Measurements from ENCODE around the gene TEX14. TPM values are rescaled to one million over a fixed set of nuclear protein-coding genes. Genes with fewer than 3 reads are reported as not detected.

Gene TEX14
- total and polyA plus RNA-seq, 7 donors: 0.05 to 3.5 (median 0.11) TPM; not detected in 1

DNA sequence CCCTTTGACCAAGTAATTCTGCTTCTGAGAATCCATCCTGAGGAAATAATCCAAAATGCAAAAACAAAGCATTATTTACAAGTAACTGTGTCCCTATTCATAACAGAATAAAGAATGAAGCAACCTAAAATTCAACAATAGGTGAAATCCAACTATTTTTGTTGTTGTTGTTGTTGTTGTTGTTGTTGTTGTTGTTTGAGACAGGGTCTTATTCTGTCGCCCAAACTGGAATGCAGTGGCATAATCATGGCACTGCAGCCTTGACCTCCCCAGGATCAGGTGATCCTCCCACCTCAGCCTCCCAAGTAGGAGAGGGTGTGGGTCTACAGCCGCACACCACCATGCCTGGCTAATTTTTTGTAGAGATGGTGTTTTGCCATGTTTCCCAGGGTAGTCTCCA is 101.5 kb downstream of the TEX14 start:
- Histone ChIP-seq H3K4me3 (no peak overlapping the region), H3K27me3 (ENCODE audit: insufficient read depth in 3 of 3, low read length in 2 of 3) (no peaks in the 10 kb centered on the region), H3K36me3 (ENCODE audit: insufficient read depth in 1 of 2, low read depth in 1 of 2) (no peaks in the 10 kb centered on the region), H3K4me1 (no peaks in the 10 kb centered on the region), H3K9me3 (no peaks in the 10 kb centered on the region), H3K27ac (no peak overlapping the region)
- TF ChIP-seq, protein P1, sequence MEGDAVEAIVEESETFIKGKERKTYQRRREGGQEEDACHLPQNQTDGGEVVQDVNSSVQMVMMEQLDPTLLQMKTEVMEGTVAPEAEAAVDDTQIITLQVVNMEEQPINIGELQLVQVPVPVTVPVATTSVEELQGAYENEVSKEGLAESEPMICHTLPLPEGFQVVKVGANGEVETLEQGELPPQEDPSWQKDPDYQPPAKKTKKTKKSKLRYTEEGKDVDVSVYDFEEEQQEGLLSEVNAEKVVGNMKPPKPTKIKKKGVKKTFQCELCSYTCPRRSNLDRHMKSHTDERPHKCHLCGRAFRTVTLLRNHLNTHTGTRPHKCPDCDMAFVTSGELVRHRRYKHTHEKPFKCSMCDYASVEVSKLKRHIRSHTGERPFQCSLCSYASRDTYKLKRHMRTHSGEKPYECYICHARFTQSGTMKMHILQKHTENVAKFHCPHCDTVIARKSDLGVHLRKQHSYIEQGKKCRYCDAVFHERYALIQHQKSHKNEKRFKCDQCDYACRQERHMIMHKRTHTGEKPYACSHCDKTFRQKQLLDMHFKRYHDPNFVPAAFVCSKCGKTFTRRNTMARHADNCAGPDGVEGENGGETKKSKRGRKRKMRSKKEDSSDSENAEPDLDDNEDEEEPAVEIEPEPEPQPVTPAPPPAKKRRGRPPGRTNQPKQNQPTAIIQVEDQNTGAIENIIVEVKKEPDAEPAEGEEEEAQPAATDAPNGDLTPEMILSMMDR (IDR thresholded peaks at IDR 0.05): no peak
- no peak for DNase-seq
- no peak for ATAC-seq
- 73 to 79% (median 77%) methylated on average over 2 of the region's 2 CpGs for WGBS, 3 donors
- intact Hi-C loops (cut with DNase I): no loop called here

DNA sequence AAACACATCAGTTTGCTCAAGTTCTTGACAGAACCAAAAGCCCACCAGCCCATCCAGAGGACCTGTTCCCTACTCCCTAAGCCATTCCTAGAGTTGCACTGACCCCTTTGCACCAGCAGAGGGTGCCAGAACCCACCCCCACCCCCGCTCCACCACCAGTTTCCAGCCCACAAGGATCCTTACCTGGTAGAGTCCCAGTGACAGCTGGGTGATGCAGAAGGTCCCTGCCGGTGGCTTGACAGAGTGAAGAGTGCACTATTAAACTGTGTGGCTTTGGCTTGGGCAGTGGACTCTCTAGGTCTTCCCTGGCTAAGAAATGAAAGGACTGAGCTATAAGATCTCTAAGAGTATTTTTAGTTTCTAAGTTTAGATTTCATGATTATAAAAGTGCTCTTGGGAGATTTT is 104.1 kb downstream of the TEX14 start:
- peak; percentile 37 to 77 (median 50) for ATAC-seq
- Histone ChIP-seq H3K4me3 (no peak overlapping the region), H3K36me3 (ENCODE audit: insufficient read depth in 1 of 2, low read depth in 1 of 2) (no peaks in the 10 kb centered on the region), H3K27ac (no peak overlapping the region), H3K9me3 (no peaks in the 10 kb centered on the region), H3K4me1 (no peaks in the 10 kb centered on the region), H3K27me3 (ENCODE audit: insufficient read depth in 3 of 3, low read length in 2 of 3) (no peaks in the 10 kb centered on the region)
- peak; percentile 20 to 52 for DNase-seq
- WGBS, 3 donors: 0 to 8% (median 3%) methylated on average over 2 of the region's 2 CpGs
- intact Hi-C loops (cut with DNase I): loop anchor here (2.0 to 10.0 kb wide), 3 partner anchors 57 to 415 kb away; no protein-coding TSS in a partner anchor
- TF ChIP-seq, protein P1 (IDR thresholded peaks at IDR 0.05): peak; percentile 77

DNA sequence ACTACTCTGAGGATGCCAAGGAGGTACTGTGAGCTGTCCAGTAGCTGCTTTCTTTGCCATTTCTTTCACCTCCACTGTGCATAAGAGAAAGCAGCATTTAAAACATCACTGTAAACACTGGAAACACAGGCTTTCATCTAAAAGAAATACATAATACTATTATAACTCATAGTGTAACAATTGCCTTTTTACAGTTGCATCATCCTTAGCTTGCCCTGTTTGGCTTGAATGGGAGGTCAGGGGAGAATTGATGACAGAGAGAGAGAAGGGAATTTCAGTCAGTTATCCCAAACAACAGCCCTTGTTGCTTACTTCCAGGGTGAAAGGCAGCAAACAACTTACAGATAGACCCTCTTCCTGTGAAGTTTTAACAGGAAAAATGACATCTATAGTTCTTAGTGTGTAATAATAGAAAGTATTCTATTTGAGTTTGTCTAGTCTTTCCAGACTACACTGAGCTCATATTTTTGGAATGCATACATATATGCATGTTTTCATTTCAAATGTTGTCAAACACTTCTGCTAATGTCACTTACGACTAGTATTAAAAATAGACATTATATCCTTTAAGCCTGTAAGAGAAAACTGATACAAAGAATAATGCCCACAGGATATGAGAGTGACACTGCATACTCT is 105.7 kb downstream of the TEX14 start:
- intact Hi-C loops (cut with DNase I): loop anchor here (2.0 to 10.0 kb wide), 3 partner anchors 59 to 417 kb away; no protein-coding TSS in a partner anchor
- Histone ChIP-seq H3K27me3 (ENCODE audit: insufficient read depth in 3 of 3, low read length in 2 of 3) (no peaks in the 10 kb centered on the region), H3K27ac (no peak overlapping the region), H3K4me1 (no peaks in the 10 kb centered on the region), H3K4me3 (no peak overlapping the region), H3K36me3 (ENCODE audit: insufficient read depth in 1 of 2, low read depth in 1 of 2) (no peaks in the 10 kb centered on the region), H3K9me3 (no peaks in the 10 kb centered on the region)
- 43 to 53% (median 47%) methylated on average over 1 of the region's 1 CpG for WGBS, 3 donors
- ATAC-seq (no peak), DNase-seq (no peak)
- TF ChIP-seq, protein P1 (IDR thresholded peaks at IDR 0.05): no peak

DNA sequence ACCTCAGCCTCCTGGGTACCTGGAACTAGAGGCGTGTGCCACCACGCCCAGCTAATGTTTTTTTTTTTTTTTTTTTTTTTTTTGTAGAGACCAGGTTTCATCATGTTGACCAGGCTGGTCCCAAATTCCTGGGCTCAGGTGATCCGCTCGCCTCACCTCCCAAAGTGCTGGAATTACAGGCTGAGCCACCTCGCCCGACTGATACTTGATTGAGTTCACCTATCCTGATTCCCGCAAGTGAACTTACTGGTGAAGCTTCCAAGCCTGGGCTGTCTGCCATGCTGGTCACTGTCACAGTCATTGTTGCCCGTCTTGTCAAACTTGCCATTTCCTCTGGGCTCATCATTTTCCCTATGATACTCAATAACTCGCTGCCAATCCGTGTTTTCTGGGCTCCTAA is 106.3 kb downstream of the TEX14 start:
- no peak for ATAC-seq

More for the DNA sequence above, 106.3 kb downstream of the TEX14 start:
- intact Hi-C loops (cut with DNase I): loop anchor here (5.0 to 10.0 kb wide), 2 partner anchors 59 to 63 kb away; no protein-coding TSS in a partner anchor
- H3K4me3 ChIP-seq: no peak overlapping the region
- no peak for DNase-seq
- H3K27ac ChIP-seq: no peak overlapping the region
- WGBS, 3 donors: 80 to 88% (median 85%) methylated on average over 10 of the region's 10 CpGs
- no peaks in the 10 kb centered on the region for H3K4me1 ChIP-seq
- no peaks in the 10 kb centered on the region for H3K36me3 ChIP-seq (ENCODE audit: insufficient read depth in 1 of 2, low read depth in 1 of 2)
- no peaks in the 10 kb centered on the region for H3K27me3 ChIP-seq (ENCODE audit: insufficient read depth in 3 of 3, low read length in 2 of 3)
- TF ChIP-seq, protein P1 (IDR thresholded peaks at IDR 0.05): no peak
- H3K9me3 ChIP-seq: no peaks in the 10 kb centered on the region
